ENCODE data around the gene TAS2R20.

- TF ChIP-seq USF1 (IDR thresholded peaks at IDR 0.05; ENCODE audit: borderline replicate concordance, low read depth) (no peak), CTCF (IDR thresholded peaks at IDR 0.05) (no peak), TAF1 (IDR thresholded peaks at IDR 0.05; ENCODE audit: borderline replicate concordance, low read depth, low read length) (no peak), POLR2AphosphoS5 (IDR thresholded peaks at IDR 0.05; ENCODE audit: low read depth, low read length) (no peak), GABPA (IDR thresholded peaks at IDR 0.05; ENCODE audit: low read depth) (no peak), GATA2 (CRISPR knock-in tag; IDR thresholded peaks at IDR 0.05) (no peak), RXRA (IDR thresholded peaks at IDR 0.05; ENCODE audit: borderline replicate concordance, low read depth) (no peak), TEAD4 (IDR thresholded peaks at IDR 0.05; ENCODE audit: borderline replicate concordance, insufficient read depth) (no peak)
Measured at GRCh38 chr12:10974965-10975364, 23.1 kb downstream of the TAS2R20 start.
